ENCODE results near the gene INSYN2B.

INSYN2B gene

DNA sequence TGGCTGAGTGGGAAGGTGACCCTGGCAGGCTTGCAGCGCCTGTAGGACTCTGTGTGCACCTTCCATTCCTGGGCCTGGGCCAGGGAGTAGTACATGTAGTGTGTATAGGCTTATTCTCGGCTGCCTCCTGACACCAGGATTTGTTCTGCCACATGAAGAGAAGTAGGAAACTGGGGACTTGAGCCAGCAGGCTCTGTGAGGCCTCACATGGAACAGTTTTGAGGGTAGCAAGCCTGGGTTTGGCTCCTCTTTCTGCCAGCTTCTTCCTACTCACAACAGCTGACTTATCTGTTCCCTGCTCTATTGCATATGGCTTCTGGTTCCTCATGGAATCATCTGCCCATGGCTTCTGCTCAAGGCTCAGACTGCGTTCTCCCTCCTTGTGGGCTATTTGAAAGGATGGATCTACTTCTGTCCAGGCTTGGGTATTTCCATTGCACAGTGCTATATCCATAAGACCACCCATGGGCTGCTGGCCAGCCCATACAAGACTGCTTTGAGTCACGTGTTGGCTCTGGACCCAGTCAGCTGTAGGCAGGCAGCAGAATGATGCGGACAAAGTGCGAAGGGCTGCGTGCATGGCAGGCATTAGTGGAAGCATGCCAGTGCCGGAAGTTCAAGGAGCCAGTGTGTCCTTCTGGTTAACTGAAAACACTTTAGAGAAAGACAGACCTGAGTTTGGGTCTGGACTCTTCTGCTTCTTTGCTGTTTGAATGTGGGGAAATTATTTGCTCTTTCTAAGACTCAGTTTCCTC is 11.0 kb upstream of the INSYN2B start:
- no peak for TF ChIP-seq GATA3 (IDR thresholded peaks at IDR 0.05; ENCODE audit: low read depth, low read length)
- TF ChIP-seq GATA2 (IDR thresholded peaks at IDR 0.05; ENCODE audit: low read depth, low read length): no peak

GRCh38 chr5:169989365-169989764 is 9.1 kb upstream of the INSYN2B start:
- no peak for TF ChIP-seq GATA2 (IDR thresholded peaks at IDR 0.05; ENCODE audit: low read depth, low read length)
- no peak for TF ChIP-seq GATA3 (IDR thresholded peaks at IDR 0.05; ENCODE audit: low read depth, low read length)

GRCh38 chr5:169988947-169989346 is 8.7 kb upstream of the INSYN2B start:
- TF ChIP-seq GATA3 (IDR thresholded peaks at IDR 0.05; ENCODE audit: low read depth, low read length) (no peak), GATA2 (IDR thresholded peaks at IDR 0.05; ENCODE audit: low read depth, low read length) (no peak)

DNA sequence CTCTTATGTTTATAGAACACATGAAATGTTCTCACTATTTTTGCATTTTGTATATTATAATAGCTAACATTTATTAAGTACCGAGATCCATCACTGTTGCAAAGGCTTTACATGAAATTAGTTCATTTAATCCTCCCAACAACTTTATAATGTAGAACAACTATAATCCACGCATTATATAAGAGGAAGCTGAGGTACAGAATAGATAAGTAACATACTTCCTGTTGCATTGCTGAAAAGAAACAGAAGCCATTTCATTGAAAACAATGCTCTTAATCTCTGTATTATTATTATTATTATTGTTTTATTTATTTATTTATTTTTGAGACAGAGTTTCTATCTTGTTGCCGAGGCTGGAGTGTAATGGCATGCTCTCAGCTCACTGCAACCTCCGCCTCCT is 7.9 kb upstream of the INSYN2B start:
- no peak for TF ChIP-seq GATA3 (IDR thresholded peaks at IDR 0.05; ENCODE audit: low read depth, low read length)
- TF ChIP-seq GATA2 (IDR thresholded peaks at IDR 0.05; ENCODE audit: low read depth, low read length): no peak

DNA sequence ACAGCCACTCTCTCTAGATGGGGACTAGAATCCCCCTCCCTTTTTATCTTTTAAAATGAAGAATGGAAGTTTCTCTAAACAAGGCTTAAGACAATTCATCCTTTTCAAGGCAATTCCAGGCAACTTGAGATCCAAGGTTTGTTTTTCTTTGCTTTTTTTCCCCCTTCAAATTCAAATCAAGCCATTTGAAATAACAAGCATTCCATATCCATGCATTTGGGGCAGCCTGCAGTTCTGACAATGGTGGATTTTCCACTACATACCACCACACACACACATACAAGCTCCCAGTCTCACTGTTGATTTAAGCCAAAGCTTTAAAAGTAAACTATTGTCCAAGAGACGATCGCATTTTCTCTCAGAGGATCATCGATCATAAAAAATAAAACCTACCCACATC is 424 bp downstream of the INSYN2B start:
- no peak for TF ChIP-seq GATA3 (IDR thresholded peaks at IDR 0.05; ENCODE audit: low read depth, low read length)
- no peak for TF ChIP-seq GATA2 (IDR thresholded peaks at IDR 0.05; ENCODE audit: low read depth, low read length)

DNA sequence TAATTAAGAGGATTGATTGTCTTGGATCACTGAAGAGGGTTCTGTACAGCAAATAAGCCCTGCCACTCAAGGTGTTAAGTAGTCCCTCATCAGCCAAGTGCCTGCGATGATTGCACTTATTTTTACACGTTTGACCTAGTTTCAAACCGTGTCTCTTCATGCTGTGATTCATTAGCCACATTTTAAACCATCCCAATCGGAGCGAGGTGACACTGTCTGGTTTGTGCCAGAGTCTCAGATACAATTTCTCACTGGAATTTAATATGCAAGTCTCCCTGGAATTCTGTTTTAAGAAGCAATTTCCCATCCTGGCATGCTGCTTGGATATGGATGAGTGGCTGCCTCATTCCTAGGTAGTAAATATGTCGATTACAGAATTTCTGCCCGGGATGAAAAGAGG is 1.6 kb downstream of the INSYN2B start:
- TF ChIP-seq GATA3 (IDR thresholded peaks at IDR 0.05; ENCODE audit: low read depth, low read length) (no peak), GATA2 (IDR thresholded peaks at IDR 0.05; ENCODE audit: low read depth, low read length) (no peak)

GRCh38 chr5:169974121-169974770 is 6.0 kb downstream of the INSYN2B start:
- TF ChIP-seq GATA3 (IDR thresholded peaks at IDR 0.05; ENCODE audit: low read depth, low read length) (no peak), GATA2 (IDR thresholded peaks at IDR 0.05; ENCODE audit: low read depth, low read length) (no peak)

DNA sequence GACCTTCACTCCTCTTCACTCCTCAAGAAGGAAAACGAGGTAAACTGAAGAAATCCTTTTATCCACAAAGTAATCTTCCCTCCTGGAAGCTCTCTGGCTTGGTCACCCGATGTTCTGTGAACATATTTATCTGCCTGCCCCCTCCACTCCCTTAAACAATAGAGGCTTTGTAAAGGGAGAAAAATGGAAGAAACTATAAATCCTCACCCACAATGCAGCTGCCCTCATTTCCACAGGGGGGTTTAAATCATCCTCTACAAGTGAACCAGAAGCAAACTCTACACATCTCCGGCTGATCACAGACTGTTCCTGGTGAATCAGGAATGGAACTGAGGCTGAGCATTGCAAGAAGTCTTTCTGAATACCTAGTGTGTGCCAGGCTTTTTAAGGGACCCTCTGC is 7.2 kb downstream of the INSYN2B start:
- TF ChIP-seq GATA3 (IDR thresholded peaks at IDR 0.05; ENCODE audit: low read depth, low read length) (no peak), GATA2 (IDR thresholded peaks at IDR 0.05; ENCODE audit: low read depth, low read length) (no peak)

GRCh38 chr5:169971780-169972179 is 8.5 kb downstream of the INSYN2B start:
- TF ChIP-seq GATA3 (IDR thresholded peaks at IDR 0.05; ENCODE audit: low read depth, low read length) (no peak), GATA2 (IDR thresholded peaks at IDR 0.05; ENCODE audit: low read depth, low read length) (no peak)

DNA sequence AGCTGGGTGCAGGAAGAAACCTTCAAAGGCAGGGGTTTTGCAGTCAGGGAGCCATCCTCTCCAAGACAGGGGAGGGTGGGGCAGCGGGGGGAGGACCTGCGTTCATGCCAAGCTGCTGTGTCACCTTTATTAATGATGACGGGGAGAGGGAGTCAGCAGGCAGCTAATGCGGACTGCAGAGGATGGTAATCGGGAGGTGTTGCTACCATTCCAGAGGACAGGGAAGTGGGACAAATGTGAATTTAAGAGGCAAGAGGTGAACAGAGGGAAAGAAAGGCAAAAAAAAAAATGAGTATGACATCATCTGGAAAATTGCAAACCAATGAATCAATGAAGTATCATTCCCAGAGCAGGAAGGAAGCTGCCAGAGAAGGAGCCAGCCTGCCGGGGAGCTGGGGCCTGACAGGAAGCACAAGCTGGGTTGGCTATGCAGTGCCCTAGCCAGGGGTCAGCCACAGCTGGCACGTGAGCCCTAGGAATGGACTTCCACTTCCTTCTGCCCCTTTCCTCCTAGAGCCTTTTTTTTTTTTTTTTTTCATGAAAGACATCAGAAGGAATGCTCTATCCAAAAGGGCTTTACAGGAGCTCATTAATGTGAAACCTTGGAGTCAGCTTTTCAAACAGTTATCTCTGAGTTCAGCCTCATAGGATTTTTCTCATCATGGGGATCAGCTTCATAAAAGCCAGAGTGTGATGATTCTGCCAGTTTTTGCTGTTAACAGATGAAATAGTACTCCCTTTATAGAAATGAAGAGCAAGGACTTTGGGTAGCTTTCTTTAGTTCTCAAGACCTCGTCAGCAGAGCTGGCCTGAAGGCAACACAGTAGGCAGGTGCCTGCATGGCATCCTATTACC is 9.2 kb downstream of the INSYN2B start:
- no peak for TF ChIP-seq GATA3 (IDR thresholded peaks at IDR 0.05; ENCODE audit: low read depth, low read length)
- no peak for TF ChIP-seq GATA2 (IDR thresholded peaks at IDR 0.05; ENCODE audit: low read depth, low read length)

GRCh38 chr5:169970339-169970738 is 10.0 kb downstream of the INSYN2B start:
- TF ChIP-seq GATA3 (IDR thresholded peaks at IDR 0.05; ENCODE audit: low read depth, low read length) (no peak), GATA2 (IDR thresholded peaks at IDR 0.05; ENCODE audit: low read depth, low read length) (no peak)

GRCh38 chr5:169964246-169964645 is 16.0 kb downstream of the INSYN2B start:
- TF ChIP-seq GATA2 (IDR thresholded peaks at IDR 0.05; ENCODE audit: low read depth, low read length) (no peak), GATA3 (IDR thresholded peaks at IDR 0.05; ENCODE audit: low read depth, low read length) (no peak)

DNA sequence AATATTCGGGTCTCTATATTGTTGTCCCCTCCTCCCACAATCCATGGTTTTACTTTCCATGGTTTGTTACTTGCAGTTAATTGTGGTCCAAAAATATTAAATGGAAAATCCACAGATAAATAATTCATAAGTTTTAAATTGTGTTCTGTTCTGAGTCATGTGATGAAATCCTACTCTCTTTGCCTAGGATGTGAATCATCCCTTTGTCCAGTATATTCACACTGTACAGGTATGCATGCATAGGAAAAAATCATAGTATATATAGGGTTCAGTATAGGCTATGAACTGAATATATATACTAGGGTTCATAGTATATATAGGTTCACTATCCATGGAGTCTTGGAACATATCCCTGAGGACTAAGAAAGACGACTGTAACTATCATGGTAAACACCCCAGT is 19.6 kb downstream of the INSYN2B start:
- TF ChIP-seq GATA3 (IDR thresholded peaks at IDR 0.05; ENCODE audit: low read depth, low read length): no peak
- TF ChIP-seq GATA2 (IDR thresholded peaks at IDR 0.05; ENCODE audit: low read depth, low read length): no peak

- no peak for TF ChIP-seq GATA2 (IDR thresholded peaks at IDR 0.05; ENCODE audit: low read depth, low read length)
- TF ChIP-seq GATA3 (IDR thresholded peaks at IDR 0.05; ENCODE audit: low read depth, low read length): no peak
Observed at GRCh38 chr5:169958278-169958677, 22.0 kb downstream of the INSYN2B start.

All from SH-SY5Y (cell line).